SW480 (cell line): ENCODE results near the gene CDC37L1.
"Not testable (repeated sequence)": the region's sequence is repeated elsewhere in the genome, so short reads cannot be mapped to it uniquely, and the experiment has no call there.

Source experiments
- DNase-seq: peaks from one replicate; pipeline ENCODE4 v3.0.0-alpha.2; 2016; ENCODE audit warnings: low spot score

Gene CDC37L1

GRCh38 chr9:4679268-4680172 is at the start of gene CDC37L1:
Gene CDC37L1, plus strand, starts transcription at chr9:4679569. Its CDS starts 199 bp downstream, at chr9:4679768.
- peak; percentile 95 for DNase-seq

DNA sequence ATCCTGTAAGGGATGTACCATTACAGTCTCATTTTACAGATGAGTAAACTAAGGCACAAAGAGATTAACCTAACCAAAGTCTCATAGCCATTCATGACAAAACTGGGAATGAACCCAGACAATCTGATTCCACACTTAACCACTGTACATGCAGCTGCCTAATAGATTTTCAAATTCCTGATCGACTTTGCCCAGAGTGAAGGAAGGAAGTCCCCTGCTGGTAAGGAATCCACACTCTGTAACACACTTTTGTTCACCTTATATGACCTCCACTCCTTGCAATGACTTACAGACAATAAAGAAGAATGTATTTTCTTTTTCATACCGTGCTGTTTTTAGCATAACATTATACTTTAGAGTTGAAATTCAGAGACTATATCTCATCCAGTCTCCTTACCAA is 48.5 kb upstream of the CDC37L1 start:
- DNase-seq: no peak

GRCh38 chr9:4638968-4639367 is 40.4 kb upstream of the CDC37L1 start:
- DNase-seq: no peak

GRCh38 chr9:4639420-4639819 is 39.9 kb upstream of the CDC37L1 start:
- no peak for DNase-seq

GRCh38 chr9:4640027-4640426 is 39.3 kb upstream of the CDC37L1 start:
- DNase-seq: peak; percentile 33

GRCh38 chr9:4642351-4642750 is 37.0 kb upstream of the CDC37L1 start:
- DNase-seq: no peak

DNA sequence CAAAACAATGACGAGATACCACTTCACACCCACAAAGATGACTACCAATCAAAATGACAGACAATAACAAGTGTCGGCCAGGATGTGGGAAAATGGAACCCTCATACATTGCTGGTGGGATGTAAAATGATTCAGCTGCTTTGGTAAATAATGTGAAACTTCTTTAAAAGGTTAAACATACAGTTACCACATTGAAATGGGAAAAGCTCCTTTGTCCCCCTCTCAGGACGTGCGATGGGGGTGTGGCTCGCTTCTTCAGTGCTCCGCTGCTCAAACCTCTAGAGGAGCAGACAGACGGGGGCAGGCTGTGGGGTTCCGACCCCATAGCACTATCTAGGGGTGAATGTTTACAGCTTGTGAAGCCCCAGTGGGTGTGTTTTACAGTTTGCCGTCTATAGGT is 25.3 kb upstream of the CDC37L1 start:
- no peak for DNase-seq

- DNase-seq: no peak
Measured at GRCh38 chr9:4654538-4654937, 24.8 kb upstream of the CDC37L1 start.

GRCh38 chr9:4656196-4656595 is 23.2 kb upstream of the CDC37L1 start:
- not testable (repeated sequence) for DNase-seq

- DNase-seq: no peak
Measured at GRCh38 chr9:4656621-4657020, 22.7 kb upstream of the CDC37L1 start.

DNA sequence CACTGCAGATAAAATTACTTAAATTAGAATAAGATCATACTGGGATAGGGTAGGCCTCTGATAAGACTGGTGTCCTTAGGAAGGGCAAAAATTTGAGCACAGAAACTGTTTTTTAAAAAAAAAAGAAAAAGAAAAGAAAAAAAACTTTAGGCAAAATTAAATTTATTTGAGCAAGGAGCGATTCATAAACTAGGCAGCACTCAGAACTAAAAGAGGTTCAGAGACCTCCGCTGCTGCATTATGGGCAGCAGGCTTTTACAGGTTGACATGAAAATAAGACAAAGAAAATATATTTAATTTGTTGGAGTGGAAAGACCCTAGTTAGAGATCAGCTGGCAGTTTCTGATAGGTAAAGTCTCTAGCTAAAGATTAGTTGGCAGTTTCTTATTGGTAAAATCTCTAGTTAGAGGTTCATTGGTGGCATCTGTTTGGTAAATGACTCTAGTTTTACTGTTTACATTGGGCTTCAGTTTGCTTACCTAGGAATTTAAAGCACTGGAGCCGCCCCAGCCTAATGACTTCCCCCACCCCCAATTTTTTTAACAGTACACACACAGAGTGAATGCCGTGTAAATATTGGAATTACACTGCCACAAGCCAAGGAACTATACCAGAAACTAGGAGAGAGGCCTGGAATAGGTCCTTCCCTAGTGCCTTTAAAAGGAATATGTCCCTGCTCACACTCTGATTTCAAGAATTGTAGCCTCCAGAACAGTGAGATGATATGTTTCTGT is 21.8 kb upstream of the CDC37L1 start:
- no peak for DNase-seq

- DNase-seq: not testable (repeated sequence)
Measured at GRCh38 chr9:4660665-4661064, 18.7 kb upstream of the CDC37L1 start.

DNA sequence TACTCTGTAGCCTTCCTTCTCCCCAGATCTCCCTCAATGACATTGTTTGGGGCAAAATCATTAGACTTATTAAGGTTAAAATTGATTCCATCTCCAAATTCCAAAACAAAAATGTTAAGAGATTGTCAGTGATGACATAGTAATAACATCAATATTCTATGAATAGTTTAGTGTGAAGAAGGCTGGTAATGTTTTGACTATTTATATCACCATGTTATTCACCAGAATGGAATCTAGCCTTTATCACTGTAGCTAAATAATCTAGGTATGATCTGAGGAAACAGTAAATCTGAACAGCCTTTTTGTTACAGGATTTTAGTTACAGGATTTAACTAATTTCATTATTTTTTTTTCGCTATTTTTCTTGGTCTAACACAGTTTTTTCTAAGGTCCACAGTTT is 18.2 kb upstream of the CDC37L1 start:
- peak; percentile 9 for DNase-seq

GRCh38 chr9:4661611-4662010 is 17.8 kb upstream of the CDC37L1 start:
- no peak for DNase-seq

DNA sequence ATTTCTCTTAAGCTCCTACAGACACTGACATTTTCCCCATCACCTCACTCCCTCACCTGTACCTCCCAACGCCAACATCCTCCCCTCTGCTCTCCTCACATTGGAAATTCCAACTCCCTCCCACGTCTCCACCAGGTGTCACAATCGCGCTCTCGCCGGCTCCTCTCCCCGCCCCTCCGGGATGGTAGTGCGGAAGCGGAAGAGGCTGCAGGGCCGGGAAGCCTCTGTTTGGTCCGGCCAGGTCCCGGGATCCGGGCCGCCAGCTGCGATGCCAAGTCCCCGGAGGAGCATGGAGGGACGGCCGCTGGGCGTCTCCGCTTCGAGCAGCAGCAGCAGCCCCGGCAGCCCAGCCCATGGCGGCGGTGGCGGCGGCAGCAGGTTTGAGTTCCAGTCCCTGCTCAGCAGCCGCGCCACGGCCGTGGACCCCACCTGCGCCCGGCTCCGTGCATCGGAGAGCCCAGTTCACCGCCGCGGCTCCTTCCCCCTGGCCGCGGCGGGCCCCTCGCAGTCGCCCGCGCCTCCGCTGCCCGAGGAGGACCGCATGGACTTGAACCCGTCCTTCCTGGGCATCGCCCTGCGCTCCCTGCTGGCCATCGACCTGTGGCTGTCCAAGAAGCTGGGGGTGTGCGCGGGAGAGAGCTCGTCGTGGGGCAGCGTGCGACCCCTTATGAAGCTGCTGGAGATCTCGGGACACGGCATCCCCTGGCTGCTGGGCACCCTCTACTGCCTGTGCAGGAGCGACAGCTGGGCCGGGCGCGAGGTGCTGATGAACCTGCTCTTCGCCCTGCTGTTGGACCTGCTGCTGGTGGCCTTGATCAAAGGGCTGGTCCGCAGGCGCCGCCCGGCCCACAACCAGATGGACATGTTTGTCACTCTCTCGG is 17.0 kb upstream of the CDC37L1 start, which contains the start of gene PLPP6:
Gene PLPP6, plus strand, starts transcription at position 187 of the 881 bp plus-strand sequence. Its CDS starts 82 bp downstream, at position 269.
- peak; percentile 94 for DNase-seq

DNA sequence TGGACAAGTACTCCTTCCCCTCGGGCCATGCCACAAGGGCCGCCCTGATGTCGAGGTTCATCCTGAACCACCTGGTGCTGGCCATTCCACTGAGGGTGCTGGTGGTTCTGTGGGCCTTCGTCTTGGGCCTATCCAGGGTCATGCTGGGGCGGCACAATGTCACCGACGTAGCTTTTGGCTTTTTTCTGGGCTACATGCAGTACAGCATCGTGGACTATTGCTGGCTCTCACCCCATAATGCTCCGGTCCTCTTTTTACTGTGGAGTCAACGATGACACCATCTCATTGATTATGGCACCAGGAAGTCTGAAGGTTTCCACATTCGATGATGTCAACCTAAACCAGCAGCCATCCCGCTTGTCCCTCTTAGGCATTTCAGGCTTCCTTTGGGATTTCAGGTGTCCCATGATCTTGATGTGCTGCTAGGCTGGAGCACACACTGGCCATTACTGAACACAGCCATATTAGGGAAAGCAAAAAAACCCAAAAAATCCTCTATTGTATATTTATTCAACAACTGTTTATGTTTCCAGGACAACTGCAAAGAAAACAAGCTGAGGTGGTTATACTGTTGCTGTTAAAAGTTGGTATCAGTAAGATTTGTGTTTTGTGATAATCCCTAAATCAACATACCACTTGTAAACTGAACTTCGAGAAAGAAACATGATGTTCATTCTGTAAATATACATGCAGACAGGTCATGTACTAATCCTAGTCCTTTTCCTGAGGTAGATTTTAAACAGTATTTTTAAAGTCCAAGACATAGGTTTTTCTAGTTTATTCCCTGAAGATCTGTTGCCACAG is 16.2 kb upstream of the CDC37L1 start:
- peak; percentile 41 for DNase-seq

GRCh38 chr9:4663956-4664355 is 15.4 kb upstream of the CDC37L1 start:
- DNase-seq: no peak

DNA sequence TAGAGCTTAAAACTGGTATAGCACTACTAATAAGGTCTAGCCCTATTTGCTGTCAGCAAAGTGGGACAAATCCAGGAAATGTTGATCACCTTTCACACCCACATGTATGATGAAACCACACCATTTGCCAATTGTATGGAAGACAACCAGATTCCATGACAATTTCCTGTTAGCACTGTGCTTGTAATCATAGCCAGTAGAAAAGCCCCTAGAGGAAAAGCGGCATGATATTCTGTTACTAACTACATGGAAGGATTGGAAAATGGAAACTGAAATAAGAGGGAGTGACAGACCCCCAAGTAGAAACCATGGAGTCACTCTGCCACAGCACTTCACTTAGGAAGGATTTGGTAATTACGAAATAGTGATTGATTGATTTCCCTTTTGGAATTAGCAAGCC is 14.0 kb upstream of the CDC37L1 start:
- DNase-seq: peak; percentile 29

DNA sequence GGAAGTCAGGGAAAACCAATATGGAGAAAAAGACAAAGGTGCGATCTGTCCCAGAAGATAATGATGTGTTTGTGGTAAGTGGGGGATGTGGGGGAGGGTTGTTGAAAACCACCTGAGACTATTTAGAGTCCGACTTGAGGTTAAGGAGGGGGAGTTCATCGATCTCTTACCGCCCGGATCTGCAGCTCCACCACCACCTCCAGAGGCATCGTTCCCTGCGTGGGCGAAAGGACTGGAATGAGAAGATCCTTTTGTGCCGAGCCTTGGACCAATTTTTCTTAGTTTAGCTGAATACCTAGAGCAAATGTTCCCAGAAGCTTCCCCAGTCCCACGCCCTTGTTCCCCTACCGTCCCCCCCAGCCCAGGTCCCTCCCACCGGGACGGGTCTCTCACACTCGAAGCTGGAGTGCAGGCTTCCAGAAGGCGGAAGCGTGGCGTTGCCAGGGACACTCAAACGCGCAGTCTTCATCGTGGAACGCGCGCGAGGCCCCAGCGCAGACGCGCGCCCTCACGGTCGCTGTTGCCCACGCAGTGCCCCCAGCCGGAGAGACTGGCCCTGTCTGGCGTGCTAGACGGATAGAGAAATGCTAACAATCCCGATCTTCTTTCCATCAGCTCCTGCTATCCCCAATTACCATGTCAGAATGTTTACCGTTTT is 13.2 kb upstream of the CDC37L1 start, which contains the start of gene SPATA6L:
Gene SPATA6L, minus strand, starts transcription at position 439 of the 658 bp plus-strand sequence. Its CDS starts 230 bp downstream, at position 209.
- DNase-seq: peak; percentile 58

GRCh38 chr9:4667681-4668080 is 11.7 kb upstream of the CDC37L1 start:
- DNase-seq: no peak
